HEK293 (cell line): ENCODE results near the gene A4GALT.

Experiments
- CTCF ChIA-PET: fragments of 350-600 bp; formaldehyde crosslinking; extraction: SDS; loops from one replicate; lab custom pipeline; 2021; ENCODE audit warnings: antibody characterized with exemption; lab: Yijun Ruan, JAX
- POLR2A ChIA-PET: fragments of 300-600 bp; formaldehyde crosslinking; extraction: SDS; loops from one replicate; lab custom pipeline; 2020; ENCODE audit warnings: antibody characterized with exemption, inconsistent platforms; lab: Yijun Ruan, JAX
- H3K27ac ChIP-seq: fragments of 200-500 bp; sonication (Bioruptor generic); 2 replicates; pipeline ENCODE4 v1.5.1; 2014; ENCODE audit warnings: low read depth, low read length, control low read depth, inconsistent platforms; ENCODE audit errors: extremely low read depth
- H3K36me3 ChIP-seq, 2 experiments: fragments of 200-500 bp in 1 of 2; sonication (Bioruptor generic) in 1 of 2; 1 replicate in 1 of 2; 2 replicates in 1 of 2; pipeline ENCODE4 v1.5.1; 2014 to 2017; ENCODE audit warnings: inconsistent platforms in 2 of 2, low read length in 2 of 2; ENCODE audit not compliant: control insufficient read depth in 2 of 2, insufficient read depth in 1 of 2
- H3K4me1 ChIP-seq: fragments of 200-500 bp; sonication (Bioruptor generic); 2 replicates; pipeline ENCODE4 v1.5.1; 2014; ENCODE audit warnings: mild to moderate bottlenecking, low read length, inconsistent platforms; ENCODE audit not compliant: control insufficient read depth, insufficient read depth
- H3K4me3 ChIP-seq: 2 replicates; pipeline ENCODE4 v1.5.1; 2011; ENCODE audit warnings: low read depth, mild to moderate bottlenecking, control low read depth, low read length, moderate library complexity
- H3K9me3 ChIP-seq: fragments of 200-500 bp; sonication (Bioruptor generic); 2 replicates; pipeline ENCODE4 v1.5.1; 2014; ENCODE audit warnings: low read depth, low read length, inconsistent platforms; ENCODE audit not compliant: control insufficient read depth, insufficient read depth
- BCL11A ChIP-seq: fragments of 450-650 bp; formaldehyde crosslinking; IDR thresholded peaks from 2 replicates; pipeline ENCODE4 v1.5.1; 2016; ENCODE audit warnings: low read depth, missing biosample characterization, missing genetic modification characterization
- BCL6B ChIP-seq: fragments of 450-650 bp; formaldehyde crosslinking; IDR thresholded peaks from 2 replicates; pipeline ENCODE4 v1.5.1; 2017; ENCODE audit warnings: missing biosample characterization, missing genetic modification characterization
- MYNN ChIP-seq: fragments of 450-650 bp; formaldehyde crosslinking; IDR thresholded peaks from 2 replicates; pipeline ENCODE4 v1.5.1; 2016; ENCODE audit warnings: missing biosample characterization, missing genetic modification characterization, borderline replicate concordance
- PATZ1 ChIP-seq: fragments of 450-650 bp; formaldehyde crosslinking; IDR thresholded peaks from 2 replicates; pipeline ENCODE4 v1.5.1; 2016; ENCODE audit warnings: missing biosample characterization, missing genetic modification characterization
- PRDM1 ChIP-seq: fragments of 450-650 bp; formaldehyde crosslinking; IDR thresholded peaks from 2 replicates; pipeline ENCODE4; 2016; ENCODE audit warnings: missing biosample characterization, missing genetic modification characterization
- PRDM2 ChIP-seq: fragments of 450-650 bp; formaldehyde crosslinking; IDR thresholded peaks from 2 replicates; pipeline ENCODE4 v1.5.1; 2016; ENCODE audit warnings: missing biosample characterization, missing genetic modification characterization, borderline replicate concordance
- SP7 ChIP-seq: fragments of 450-650 bp; formaldehyde crosslinking; IDR thresholded peaks from 2 replicates; pipeline ENCODE4 v1.5.1; 2016; ENCODE audit warnings: missing biosample characterization, missing genetic modification characterization
- TSHZ1 ChIP-seq: fragments of 450-650 bp; formaldehyde crosslinking; IDR thresholded peaks from 2 replicates; pipeline ENCODE4 v1.5.1; 2016; ENCODE audit warnings: missing biosample characterization, missing genetic modification characterization, borderline replicate concordance
- ZBTB7A ChIP-seq: fragments of 450-650 bp; formaldehyde crosslinking; IDR thresholded peaks from 2 replicates; pipeline ENCODE4 v1.5.1; 2016; ENCODE audit warnings: low read depth, missing biosample characterization, missing genetic modification characterization
- ZFP69B ChIP-seq: fragments of 450-650 bp; formaldehyde crosslinking; IDR thresholded peaks from 2 replicates; pipeline ENCODE4 v1.5.1; 2016; ENCODE audit warnings: missing biosample characterization, missing genetic modification characterization
- ZNF157 ChIP-seq: fragments of 450-650 bp; formaldehyde crosslinking; IDR thresholded peaks from 2 replicates; pipeline ENCODE4 v1.5.1; 2016; ENCODE audit warnings: missing biosample characterization, missing genetic modification characterization
- ZNF169 ChIP-seq: fragments of 450-650 bp; formaldehyde crosslinking; IDR thresholded peaks from 2 replicates; pipeline ENCODE4 v1.5.1; 2016; ENCODE audit warnings: missing biosample characterization, missing genetic modification characterization
- ZNF391 ChIP-seq: fragments of 450-650 bp; formaldehyde crosslinking; IDR thresholded peaks from 2 replicates; pipeline ENCODE4 v1.5.1; 2016; ENCODE audit warnings: low read depth, missing biosample characterization, missing genetic modification characterization, borderline replicate concordance
- ZNF449 ChIP-seq: fragments of 450-650 bp; formaldehyde crosslinking; IDR thresholded peaks from 2 replicates; pipeline ENCODE4 v1.5.1; 2017; ENCODE audit warnings: missing biosample characterization, mild to moderate bottlenecking, missing genetic modification characterization, moderate library complexity
- ZNF658 ChIP-seq: fragments of 450-650 bp; formaldehyde crosslinking; IDR thresholded peaks from 2 replicates; pipeline ENCODE4; 2016; ENCODE audit warnings: missing biosample characterization, missing genetic modification characterization
- ZNF660 ChIP-seq: fragments of 450-650 bp; IDR thresholded peaks from 2 replicates; pipeline ENCODE4 v1.5.1; 2018; ENCODE audit warnings: missing biosample characterization, mild to moderate bottlenecking, missing genetic modification characterization
- ZSCAN5A ChIP-seq: fragments of 450-650 bp; formaldehyde crosslinking; IDR thresholded peaks from 2 replicates; pipeline ENCODE4 v1.5.1; 2016; ENCODE audit warnings: missing biosample characterization, missing genetic modification characterization

A4GALT gene

GRCh38 chr22:42768385-42769035 lies 47.8 kb upstream of the A4GALT start:
- CTCF ChIA-PET, result interaction anchor here (1.5 kb wide), 1 partner anchor 265 kb away, joined by 4 read pairs; no protein-coding TSS in a partner anchor
- Histone ChIP-seq H3K4me3 (no peak overlapping the region), H3K9me3 (no peaks in the 10 kb centered on the region), H3K27ac (no peak overlapping the region), H3K4me1 (peaks cover 3% of the 10 kb centered on the region; the same call in 1 of the 2 replicates), H3K36me3 (no peaks in the 10 kb centered on the region)
- TF ChIP-seq ZFP69B (tag by site-specific recombination), result 0 out of 2 replicates have a peak, but pooled peaks have one; percentile 29
- no peak for TF ChIP-seq ZNF658
- POLR2A ChIA-PET, result no interaction called here

GRCh38 chr22:42766860-42767259 lies 46.2 kb upstream of the A4GALT start:
- Histone ChIP-seq H3K4me1 (peaks cover 3% of the 10 kb centered on the region; the same call in 1 of the 2 replicates), H3K9me3 (no peaks in the 10 kb centered on the region), H3K4me3 (no peak overlapping the region), H3K27ac (no peak overlapping the region), H3K36me3 (no peaks in the 10 kb centered on the region)
- POLR2A ChIA-PET, result no interaction called here
- CTCF ChIA-PET, result no interaction called here
- TF ChIP-seq PATZ1 (tag by site-specific recombination) (no peak), SP7 (tag by site-specific recombination) (no peak), TSHZ1 (tag by site-specific recombination) (no peak), ZFP69B (tag by site-specific recombination) (no peak), ZBTB7A (tag by site-specific recombination) (no peak), BCL6B (tag by site-specific recombination) (no peak), ZSCAN5A (no peak), ZNF391 (tag by site-specific recombination) (no peak), MYNN (tag by site-specific recombination) (no peak), BCL11A (tag by site-specific recombination) (no peak), ZNF449 (no peak), ZNF157 (tag by site-specific recombination) (no peak), PRDM1 (tag by site-specific recombination) (no peak), ZNF660 (tag by site-specific recombination) (no peak), PRDM2 (no peak), ZNF169 (tag by site-specific recombination) (no peak)
